Progenitor cell of endocrine pancreas (in vitro differentiated cells): Measurements from ENCODE around the gene NR2F1. TPM values are rescaled to one million over a fixed set of nuclear protein-coding genes. Genes with fewer than 3 reads are reported as not detected.
A peak's percentile ranks its signal among the peaks of the same experiment; 100 is the strongest.
"Not testable (repeated sequence)": the region's sequence is repeated elsewhere in the genome, so short reads cannot be mapped to it uniquely, and the experiment has no call there.

Source experiments
- DNase-seq: peaks from one replicate; pipeline ENCODE4 v3.0.0; 2021; ENCODE audit warnings: low spot score; ENCODE audit not compliant: unreplicated experiment
- H3K27ac Mint-ChIP-seq: 2 replicates; pipeline ENCODE4 v1.8.0; 2021; ENCODE audit warnings: mild to moderate bottlenecking, moderate library complexity, mixed read lengths
- H3K27me3 Mint-ChIP-seq: 2 replicates; pipeline ENCODE4 v1.8.0; 2021; ENCODE audit warnings: mixed read lengths
- H3K36me3 Mint-ChIP-seq: 2 replicates; pipeline ENCODE4 v1.8.0; 2022; ENCODE audit warnings: mixed read lengths; ENCODE audit not compliant: insufficient read depth
- H3K4me1 Mint-ChIP-seq: 2 replicates; pipeline ENCODE4 v1.8.0; 2021; ENCODE audit warnings: low read depth, mixed read lengths
- H3K4me3 Mint-ChIP-seq: 2 replicates; pipeline ENCODE4 v1.8.0; 2021; ENCODE audit warnings: low read depth, mild to moderate bottlenecking, moderate library complexity, mixed read lengths
- H3K9me3 Mint-ChIP-seq: 2 replicates; pipeline ENCODE4 v1.8.0; 2021; ENCODE audit warnings: low read depth, mixed read lengths
- CTCF ChIP-seq: fragments of 200-600 bp; sonication (generic); IDR thresholded peaks from one replicate; pipeline ENCODE4 v1.5.0; 2021; ENCODE audit warnings: antibody characterized with exemption, mild to moderate bottlenecking; ENCODE audit not compliant: unreplicated experiment
- long read RNA-seq: library from polyadenylated mRNA; unstranded; transcript quantifications from one replicate; pipeline ENCODE4 v2.0.0, GENCODE V29; 2020
- total RNA-seq: library from RNA; stranded (reverse); gene quantifications from 2 replicates; pipeline ENCODE4 v1.2.1, GENCODE V29; 2021

Gene NR2F1
- 34.8 and 35.4 TPM in 2 replicates for total RNA-seq
- long read RNA-seq, partial matches to known transcripts, result 0 of 2 reads
- long read RNA-seq, other reads (novel, unspliced or antisense), result 0 of 2 reads

DNA sequence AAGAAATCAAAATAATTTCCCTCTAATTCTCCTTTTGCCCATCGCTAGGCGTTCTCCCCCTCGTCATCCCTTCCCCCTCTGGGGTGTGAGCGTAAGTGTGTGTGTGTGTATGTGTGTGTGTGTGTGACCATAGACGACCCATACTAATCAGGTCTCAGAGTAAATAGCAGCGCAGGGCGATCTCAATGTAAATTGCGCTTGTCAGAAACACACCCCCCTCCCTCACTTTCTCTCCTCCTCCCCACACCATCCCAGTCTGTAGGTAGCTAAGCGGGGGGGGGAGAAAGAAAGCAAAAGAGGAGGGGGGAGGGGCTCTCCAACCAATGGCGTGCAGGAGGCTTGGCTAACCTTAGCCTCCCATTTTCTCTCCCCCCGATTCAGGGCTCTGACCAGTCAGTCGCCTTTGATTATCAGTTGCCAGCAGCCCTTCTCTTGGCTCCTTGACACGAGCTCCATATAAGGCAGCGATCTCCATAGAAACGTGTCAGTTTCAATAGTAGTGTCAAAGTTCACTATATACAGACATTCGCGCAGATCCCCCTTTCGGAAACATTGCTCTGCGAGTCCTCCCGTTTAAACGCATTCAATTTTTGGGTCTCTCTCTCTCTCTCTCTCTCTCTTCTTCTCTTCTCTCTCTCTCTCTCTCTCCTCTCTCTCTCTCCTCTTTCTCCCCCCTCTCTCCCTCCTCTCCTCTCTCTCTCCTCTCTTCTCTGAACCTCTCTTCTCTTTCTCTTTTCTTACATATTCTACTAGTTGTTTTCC is at the start of gene NR2F1:
TSS of gene NR2F1 (plus strand) at position 546 of the 762 bp plus-strand sequence. CDS start 1,802 bp downstream, outside the sequence.
- DNase-seq, result peak; percentile 62
- H3K27ac Mint-ChIP-seq, result no peak within 1 kb of the TSS
- H3K27me3 Mint-ChIP-seq, result peaks cover 36% of the 10 kb centered on the region
- H3K9me3 Mint-ChIP-seq, result no peaks in the 10 kb centered on the region
- no peak within 1 kb of the TSS for H3K4me3 Mint-ChIP-seq
- peaks cover 7% of the 10 kb centered on the region for H3K36me3 Mint-ChIP-seq
- H3K4me1 Mint-ChIP-seq, result peaks cover 16% of the 10 kb centered on the region
- TF ChIP-seq CTCF, result no peak

DNA sequence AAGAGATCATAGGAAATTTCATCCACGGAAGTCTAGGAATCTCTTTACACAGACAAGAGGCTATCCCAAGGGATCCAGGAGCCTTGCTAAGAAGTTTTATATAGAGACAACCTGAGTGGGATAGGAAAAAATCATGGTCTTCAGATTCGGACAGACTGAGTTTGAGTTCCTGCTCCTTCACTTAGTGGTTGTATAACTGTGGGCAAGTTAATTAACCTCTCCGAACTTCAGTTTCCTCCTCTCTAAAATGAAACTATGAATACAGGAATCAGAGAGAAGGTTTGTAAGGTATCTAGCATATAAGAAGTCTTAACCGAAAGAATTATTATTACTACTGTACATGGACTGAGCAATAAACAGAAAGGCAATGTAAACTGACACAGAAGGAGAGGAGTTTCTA is 37.1 kb upstream of the NR2F1 start:
- Mint-ChIP-seq H3K27me3 (no peaks in the 10 kb centered on the region), H3K27ac (no peak overlapping the region), H3K9me3 (no peaks in the 10 kb centered on the region), H3K36me3 (peaks cover 1% of the 10 kb centered on the region), H3K4me3 (no peak overlapping the region), H3K4me1 (peaks cover 3% of the 10 kb centered on the region)
- DNase-seq, result no peak
- no peak for TF ChIP-seq CTCF

DNA sequence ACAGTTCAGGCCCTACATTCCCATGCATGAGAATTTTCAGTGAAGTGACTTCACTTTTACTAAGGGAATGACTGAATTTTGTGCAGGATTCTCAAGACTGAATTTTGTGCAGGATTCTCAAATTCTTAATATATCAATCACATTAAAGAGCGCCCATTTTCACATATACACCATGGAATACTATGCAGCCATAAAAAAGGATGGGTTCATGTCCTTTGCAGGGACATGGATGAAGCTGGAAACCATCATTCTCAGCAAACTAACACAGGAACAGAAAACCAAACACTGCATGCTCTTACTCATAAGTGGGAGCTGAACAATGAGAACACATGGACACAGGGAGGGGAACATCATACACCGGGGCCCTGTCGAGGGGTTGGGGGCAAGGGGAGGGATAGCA is 33.4 kb upstream of the NR2F1 start:
- not testable (repeated sequence) for DNase-seq, H3K9me3 Mint-ChIP-seq, H3K27ac Mint-ChIP-seq, H3K4me3 Mint-ChIP-seq, H3K36me3 Mint-ChIP-seq, H3K4me1 Mint-ChIP-seq, H3K27me3 Mint-ChIP-seq

DNA sequence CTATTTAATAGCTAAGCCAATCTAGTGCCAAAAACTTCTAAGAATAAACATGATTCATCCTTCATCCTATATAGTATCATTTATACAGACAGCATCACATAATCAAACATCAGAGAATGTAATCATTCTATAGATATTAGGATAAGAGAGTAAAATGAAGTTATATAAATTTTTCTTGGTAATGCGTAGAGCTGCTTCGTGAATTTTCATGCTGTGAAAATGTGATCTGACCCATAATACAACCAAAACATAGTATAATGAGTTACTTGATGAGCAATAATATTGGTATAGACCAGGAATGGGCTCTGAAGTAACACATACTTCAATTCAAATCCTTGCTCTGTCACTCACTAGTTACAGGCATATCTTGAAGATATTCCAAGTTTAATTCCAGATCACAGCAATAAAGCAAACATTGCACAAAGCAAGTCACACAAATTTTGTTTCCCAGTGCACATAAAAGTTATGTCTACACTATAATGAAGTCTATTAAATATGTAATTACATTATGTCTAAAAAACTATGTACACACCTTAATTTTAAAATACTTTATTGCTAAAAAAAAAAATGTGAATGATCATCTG is 25.9 kb upstream of the NR2F1 start:
- H3K4me1 Mint-ChIP-seq, result no peaks in the 10 kb centered on the region
- TF ChIP-seq CTCF, result no peak
- DNase-seq, result no peak
- H3K36me3 Mint-ChIP-seq, result peaks cover 5% of the 10 kb centered on the region
- no peaks in the 10 kb centered on the region for H3K27me3 Mint-ChIP-seq
- H3K9me3 Mint-ChIP-seq, result no peaks in the 10 kb centered on the region
- no peak overlapping the region for H3K4me3 Mint-ChIP-seq
- no peak overlapping the region for H3K27ac Mint-ChIP-seq

DNA sequence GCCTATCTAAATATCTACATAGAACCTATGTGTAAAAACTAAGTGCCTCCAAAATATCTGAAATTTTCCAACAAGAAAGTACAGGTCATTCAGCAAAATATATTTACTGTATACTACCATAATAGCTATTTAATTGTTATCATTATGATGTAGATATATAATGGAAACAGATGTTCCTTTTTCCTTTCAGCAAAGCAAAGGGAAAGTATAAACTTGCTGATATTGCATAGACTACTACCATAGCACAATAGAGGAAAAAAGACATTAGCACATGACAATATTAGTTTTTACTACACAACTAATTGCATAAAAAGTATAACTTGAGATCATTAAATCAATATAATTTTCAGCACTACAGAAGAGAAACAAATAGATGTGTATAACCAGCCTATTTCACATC is 16.9 kb upstream of the NR2F1 start:
- peaks cover 25% of the 10 kb centered on the region for H3K27me3 Mint-ChIP-seq
- H3K27ac Mint-ChIP-seq, result no peak overlapping the region
- no peaks in the 10 kb centered on the region for H3K9me3 Mint-ChIP-seq
- H3K4me1 Mint-ChIP-seq, result peaks cover 3% of the 10 kb centered on the region
- no peak for DNase-seq
- H3K4me3 Mint-ChIP-seq, result no peak overlapping the region
- TF ChIP-seq CTCF, result no peak
- H3K36me3 Mint-ChIP-seq, result peaks cover 2% of the 10 kb centered on the region
